Thoracic aorta (tissue), 2 donors: ENCODE data around the gene NEU1. TPM values are rescaled to one million over a fixed set of nuclear protein-coding genes. Genes with fewer than 3 reads are reported as not detected.
A peak's percentile ranks its signal among the peaks of the same experiment; 100 is the strongest.
"Not testable (repeated sequence)": the region's sequence is repeated elsewhere in the genome, so short reads cannot be mapped to it uniquely, and the experiment has no call there.

Experiments
- ATAC-seq: fragments of 150-250 bp; one replicate; pipeline ENCODE4 v1.8.0; 2017; ENCODE audit warnings: low read depth; ENCODE audit not compliant: insufficient number of reproducible peaks, low FRiP score
- DNase-seq: peaks from one replicate; pipeline ENCODE4 v3.0.0-alpha.2; 2020; ENCODE audit warnings: low spot score
- H3K27ac ChIP-seq, 2 donors: fragments of 200-600 bp; sonication (generic); 1 replicate in 1 of 2; 2 replicates in 1 of 2; pipeline ENCODE4 v1.5.1; 2016; ENCODE audit warnings: mild to moderate bottlenecking in 2 of 2, moderate library complexity in 2 of 2
- H3K27me3 ChIP-seq: fragments of 200-600 bp; sonication (generic); replicated peaks from 2 replicates; pipeline ENCODE4 v1.6.0; 2016; ENCODE audit warnings: mild to moderate bottlenecking; ENCODE audit not compliant: insufficient read depth
- H3K36me3 ChIP-seq: fragments of 200-600 bp; sonication (generic); one replicate; pipeline ENCODE4 v1.5.1; 2016
- H3K4me1 ChIP-seq, 2 donors: fragments of 200-600 bp; sonication (generic); 1 replicate in 1 of 2; 2 replicates in 1 of 2; pipeline versions ENCODE4 v1.5.1 to v1.6.0; 2016; ENCODE audit warnings: low read depth in 2 of 2, mild to moderate bottlenecking in 1 of 2; ENCODE audit not compliant: control insufficient read depth in 1 of 2
- H3K4me3 ChIP-seq: fragments of 200-600 bp; sonication (generic); 2 replicates; pipeline ENCODE4 v1.5.1; 2016; ENCODE audit warnings: mild to moderate bottlenecking
- H3K9me3 ChIP-seq: fragments of 200-600 bp; sonication (generic); 2 replicates; pipeline ENCODE4 v1.5.1; 2016
- CTCF ChIP-seq: fragments of 200-600 bp; sonication (generic); IDR thresholded peaks from one replicate; pipeline ENCODE4 v1.5.1; 2019; ENCODE audit warnings: antibody characterized with exemption
- total RNA-seq, 2 donors: library from RNA; depleted of rRNA; stranded (reverse); fragments of >200 nt; gene quantifications; one replicate each; pipeline versions ENCODE4 v1.1.0 to v1.2.3, GENCODE V29; 2016

Gene NEU1
- total RNA-seq, 2 donors from 2014 or later: 26.0 to 35.2 TPM

- ATAC-seq: peak; percentile 90
- H3K27ac ChIP-seq: peak within 1 kb of the TSS; percentile 77 to 98
- TF ChIP-seq CTCF: no peak
- peak within 1 kb of the TSS; percentile 70 for H3K4me3 ChIP-seq
- peak; percentile 99 for DNase-seq
- H3K9me3 ChIP-seq: no peaks in the 10 kb centered on the region
- peaks cover 29 to 43% of the 10 kb centered on the region in 2 donors for H3K4me1 ChIP-seq
- no peaks in the 10 kb centered on the region for H3K27me3 ChIP-seq
- H3K36me3 ChIP-seq: no peaks in the 10 kb centered on the region
These were observed 35.1 kb downstream of the NEU1 start, which contains the start of gene HSPA1B for GRCh38 chr6:31827286-31828079. HSPA1B (plus strand) TSS chr6:31827738; CDS start chr6:31827951, 213 bp downstream.

GRCh38 chr6:31826793-31827285, 35.8 kb downstream of the NEU1 start:
- Histone ChIP-seq H3K36me3 (no peaks in the 10 kb centered on the region), H3K27ac (peak overlapping the region; percentile 77 to 98), H3K4me3 (peak overlapping the region; percentile 70), H3K9me3 (no peaks in the 10 kb centered on the region), H3K27me3 (no peaks in the 10 kb centered on the region), H3K4me1 (peaks cover 29 to 41% of the 10 kb centered on the region in 2 donors)
- peak; percentile 60 for DNase-seq
- ATAC-seq: peak; percentile 27
- no peak for TF ChIP-seq CTCF

- H3K27ac ChIP-seq: peak overlapping the region; percentile 77 to 98
- no peaks in the 10 kb centered on the region for H3K27me3 ChIP-seq
- H3K9me3 ChIP-seq: no peaks in the 10 kb centered on the region
- no peak for DNase-seq
- no peak for ATAC-seq
- H3K4me3 ChIP-seq: no peak overlapping the region
- H3K4me1 ChIP-seq: peaks cover 24 to 39% of the 10 kb centered on the region in 2 donors
- no peak for TF ChIP-seq CTCF
- H3K36me3 ChIP-seq: no peaks in the 10 kb centered on the region
These were observed 37.1 kb downstream of the NEU1 start for GRCh38 chr6:31825553-31825952.

GRCh38 chr6:31823592-31824196, 38.9 kb downstream of the NEU1 start:
- Histone ChIP-seq H3K27ac (peak overlapping the region; percentile 92 to 98), H3K4me1 (peaks cover 35 to 58% of the 10 kb centered on the region in 2 donors)
- not testable (repeated sequence) for ATAC-seq, H3K9me3 ChIP-seq, H3K27me3 ChIP-seq, H3K4me3 ChIP-seq, DNase-seq, H3K36me3 ChIP-seq

GRCh38 chr6:31822036-31822821, 40.4 kb downstream of the NEU1 start:
- Histone ChIP-seq H3K36me3 (no peaks in the 10 kb centered on the region), H3K9me3 (no peaks in the 10 kb centered on the region), H3K27me3 (no peaks in the 10 kb centered on the region), H3K27ac (peak overlapping the region; percentile 92 to 98), H3K4me1 (peaks cover 35 to 67% of the 10 kb centered on the region in 2 donors), H3K4me3 (peak overlapping the region; percentile 72)
- TF ChIP-seq CTCF: no peak
- ATAC-seq: peak; percentile 78
- peak; percentile 83 for DNase-seq
